Measurements from ENCODE around the gene IL2RG. TPM values are rescaled to one million over a fixed set of nuclear protein-coding genes. Genes with fewer than 3 reads are reported as not detected.

IL2RG gene
- total and polyA plus RNA-seq, 2 donors: 1.2 to 3.2 TPM

DNA sequence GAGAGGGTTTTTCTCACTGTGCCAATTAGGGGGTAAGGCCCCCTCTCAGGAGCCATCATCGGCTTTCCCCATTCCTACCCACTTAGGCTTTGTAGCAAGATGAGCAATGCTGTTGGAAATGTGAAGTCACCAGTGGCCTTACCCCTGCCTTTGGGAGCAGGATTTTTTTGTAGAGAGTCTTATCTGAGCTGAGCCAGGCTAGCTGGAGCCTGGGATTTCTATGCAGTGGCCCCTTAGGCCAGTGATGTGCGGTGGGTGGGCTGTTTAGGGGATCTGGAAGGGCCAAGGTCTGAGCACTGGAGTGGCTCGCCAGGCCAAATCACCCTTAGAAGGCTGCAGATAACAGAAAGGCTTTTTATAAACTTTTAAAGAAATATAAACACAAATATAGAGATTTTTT is 9.1 kb downstream of the IL2RG start:
- H3K4me1 ChIP-seq (ENCODE audit: insufficient read depth): no peaks in the 10 kb centered on the region
- H3K36me3 ChIP-seq (ENCODE audit: insufficient read depth): no peaks in the 10 kb centered on the region
- 55% methylated on average over 3 of the region's 3 CpGs for WGBS
- H3K27ac ChIP-seq (ENCODE audit: low read depth): no peak overlapping the region
- DNase-seq (ENCODE audit: extremely low spot score): no peak
- no peak overlapping the region for H3K4me3 ChIP-seq (ENCODE audit: low read depth, low read length)

DNA sequence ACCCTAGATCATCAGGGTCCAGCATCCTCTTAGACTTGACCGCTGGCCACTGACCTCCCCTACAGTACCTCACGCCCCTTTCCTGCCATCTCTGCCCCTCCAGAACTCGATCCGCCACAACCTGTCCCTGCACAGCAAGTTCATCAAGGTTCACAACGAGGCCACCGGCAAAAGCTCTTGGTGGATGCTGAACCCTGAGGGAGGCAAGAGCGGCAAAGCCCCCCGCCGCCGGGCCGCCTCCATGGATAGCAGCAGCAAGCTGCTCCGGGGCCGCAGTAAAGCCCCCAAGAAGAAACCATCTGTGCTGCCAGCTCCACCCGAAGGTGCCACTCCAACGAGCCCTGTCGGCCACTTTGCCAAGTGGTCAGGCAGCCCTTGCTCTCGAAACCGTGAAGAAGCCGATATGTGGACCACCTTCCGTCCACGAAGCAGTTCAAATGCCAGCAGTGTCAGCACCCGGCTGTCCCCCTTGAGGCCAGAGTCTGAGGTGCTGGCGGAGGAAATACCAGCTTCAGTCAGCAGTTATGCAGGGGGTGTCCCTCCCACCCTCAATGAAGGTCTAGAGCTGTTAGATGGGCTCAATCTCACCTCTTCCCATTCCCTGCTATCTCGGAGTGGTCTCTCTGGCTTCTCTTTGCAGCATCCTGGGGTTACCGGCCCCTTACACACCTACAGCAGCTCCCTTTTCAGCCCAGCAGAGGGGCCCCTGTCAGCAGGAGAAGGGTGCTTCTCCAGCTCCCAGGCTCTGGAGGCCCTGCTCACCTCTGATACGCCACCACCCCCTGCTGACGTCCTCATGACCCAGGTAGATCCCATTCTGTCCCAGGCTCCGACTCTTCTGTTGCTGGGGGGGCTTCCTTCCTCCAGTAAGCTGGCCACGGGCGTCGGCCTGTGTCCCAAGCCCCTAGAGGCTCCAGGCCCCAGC is 10.5 kb downstream of the IL2RG start:
- DNase-seq (ENCODE audit: extremely low spot score): no peak
- H3K4me3 ChIP-seq (ENCODE audit: low read depth, low read length): no peak overlapping the region
- H3K36me3 ChIP-seq (ENCODE audit: insufficient read depth): no peaks in the 10 kb centered on the region
- WGBS: 77% methylated on average over 31 of the region's 31 CpGs
- H3K27ac ChIP-seq (ENCODE audit: low read depth): no peak overlapping the region
- H3K4me1 ChIP-seq (ENCODE audit: insufficient read depth): no peaks in the 10 kb centered on the region

DNA sequence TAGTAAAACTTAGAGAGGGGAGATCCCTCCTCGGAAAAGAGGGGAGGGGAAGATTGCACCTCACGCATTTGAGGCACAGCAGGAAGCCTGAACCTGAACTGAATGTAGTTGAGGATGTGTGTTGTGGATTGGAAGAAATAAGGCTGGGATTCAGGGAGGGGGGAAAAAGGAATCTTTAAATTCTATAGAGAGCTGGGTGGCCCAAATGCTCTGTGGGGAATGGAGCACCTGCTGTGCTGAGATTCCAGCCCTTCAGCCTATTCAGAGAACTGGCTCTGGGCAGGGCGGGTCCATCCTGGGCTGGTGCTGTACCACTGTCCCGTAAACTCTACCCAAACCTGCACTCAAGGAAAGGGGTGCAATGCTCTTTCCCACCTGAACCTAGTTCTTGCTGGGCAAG is 11.6 kb downstream of the IL2RG start:
- DNase-seq (ENCODE audit: extremely low spot score): no peak
- WGBS: 90% methylated on average over 4 of the region's 4 CpGs
- H3K36me3 ChIP-seq (ENCODE audit: insufficient read depth): no peaks in the 10 kb centered on the region
- H3K4me3 ChIP-seq (ENCODE audit: low read depth, low read length): no peak overlapping the region
- H3K4me1 ChIP-seq (ENCODE audit: insufficient read depth): no peaks in the 10 kb centered on the region
- H3K27ac ChIP-seq (ENCODE audit: low read depth): no peak overlapping the region

DNA sequence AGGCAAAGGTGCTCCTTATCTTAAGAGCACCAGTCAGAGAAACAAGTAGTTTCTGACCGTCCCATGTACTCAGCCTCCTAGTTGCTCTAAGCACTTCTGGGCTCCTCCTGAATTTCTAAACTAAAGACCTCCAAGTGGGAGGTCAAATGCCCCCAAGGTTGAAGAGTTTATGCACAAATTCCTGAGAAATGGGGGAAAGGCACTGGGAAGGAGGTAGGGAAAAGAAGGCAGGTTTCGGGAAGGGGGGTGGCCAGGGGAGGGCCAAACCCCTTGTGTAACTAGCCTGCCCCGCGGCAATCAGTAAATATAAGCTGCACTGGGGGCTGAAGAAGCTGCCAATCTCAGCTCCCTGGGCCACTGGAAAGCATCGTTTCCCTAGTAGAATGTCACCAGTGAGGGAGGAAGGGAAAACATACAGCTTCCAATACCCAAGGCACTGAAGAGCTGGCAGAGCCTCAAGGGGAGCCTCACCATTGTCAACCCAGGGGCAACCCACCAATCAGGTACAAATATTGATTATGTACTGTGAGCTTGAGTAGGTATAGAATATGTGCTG is 12.3 kb downstream of the IL2RG start:
- no peak overlapping the region for H3K27ac ChIP-seq (ENCODE audit: low read depth)
- WGBS: 71% methylated on average over 5 of the region's 5 CpGs
- H3K36me3 ChIP-seq (ENCODE audit: insufficient read depth): no peaks in the 10 kb centered on the region
- no peaks in the 10 kb centered on the region for H3K4me1 ChIP-seq (ENCODE audit: insufficient read depth)
- no peak for DNase-seq (ENCODE audit: extremely low spot score)
- no peak overlapping the region for H3K4me3 ChIP-seq (ENCODE audit: low read depth, low read length)

GRCh38 chrX:71098302-71098701 is 13.1 kb downstream of the IL2RG start:
- H3K36me3 ChIP-seq (ENCODE audit: insufficient read depth): no peaks in the 10 kb centered on the region
- WGBS: 25% methylated on average over 2 of the region's 2 CpGs
- no peak for DNase-seq (ENCODE audit: extremely low spot score)
- H3K27ac ChIP-seq (ENCODE audit: low read depth): no peak overlapping the region
- H3K4me1 ChIP-seq (ENCODE audit: insufficient read depth): no peaks in the 10 kb centered on the region
- H3K4me3 ChIP-seq (ENCODE audit: low read depth, low read length): no peak overlapping the region

DNA sequence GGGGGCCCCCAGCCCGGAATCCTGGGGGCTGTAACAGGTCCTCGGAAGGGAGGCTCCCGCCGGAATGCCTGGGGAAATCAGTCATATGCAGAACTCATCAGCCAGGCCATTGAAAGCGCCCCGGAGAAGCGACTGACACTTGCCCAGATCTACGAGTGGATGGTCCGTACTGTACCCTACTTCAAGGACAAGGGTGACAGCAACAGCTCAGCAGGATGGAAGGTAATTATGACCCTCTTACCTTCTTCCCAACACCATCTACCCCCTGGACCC is 14.7 kb downstream of the IL2RG start:
- Histone ChIP-seq H3K36me3 (ENCODE audit: insufficient read depth) (no peaks in the 10 kb centered on the region), H3K27ac (ENCODE audit: low read depth) (no peak overlapping the region), H3K4me1 (ENCODE audit: insufficient read depth) (no peaks in the 10 kb centered on the region), H3K4me3 (ENCODE audit: low read depth, low read length) (peak overlapping the region; percentile 45)
- DNase-seq (ENCODE audit: extremely low spot score): no peak
- 4% methylated on average over 9 of the region's 9 CpGs for WGBS

DNA sequence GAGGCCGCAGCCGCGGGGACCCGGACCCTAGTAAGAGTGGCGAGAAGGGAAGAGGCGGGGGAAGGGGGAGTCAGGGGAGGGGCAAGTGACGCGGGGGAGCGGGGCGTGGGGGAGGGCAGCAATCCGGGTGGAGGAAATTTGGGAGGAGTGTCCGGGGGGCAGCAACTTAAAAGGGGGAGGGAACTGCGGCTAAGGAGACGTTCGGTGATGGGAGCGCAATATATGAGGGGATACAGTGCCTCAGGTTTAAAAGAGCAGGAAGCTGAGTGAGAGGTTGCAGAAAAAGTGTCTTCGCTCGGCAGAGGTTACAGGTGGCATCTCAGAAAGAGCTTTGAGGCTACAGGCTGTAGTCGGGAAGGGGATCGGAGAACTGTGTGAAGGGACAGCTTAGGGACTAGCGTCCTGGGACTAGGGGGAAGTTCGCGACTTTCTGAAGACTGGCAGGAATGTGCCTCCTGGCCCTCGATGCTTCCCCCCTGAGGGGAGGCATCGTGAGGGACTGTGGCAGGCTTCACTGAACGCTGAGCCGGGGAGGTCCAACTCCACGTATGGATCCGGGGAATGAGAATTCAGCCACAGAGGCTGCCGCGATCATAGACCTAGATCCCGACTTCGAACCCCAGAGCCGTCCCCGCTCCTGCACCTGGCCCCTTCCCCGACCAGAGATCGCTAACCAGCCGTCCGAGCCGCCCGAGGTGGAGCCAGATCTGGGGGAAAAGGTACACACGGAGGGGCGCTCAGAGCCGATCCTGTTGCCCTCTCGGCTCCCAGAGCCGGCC is 15.2 kb downstream of the IL2RG start:
- Histone ChIP-seq H3K4me3 (ENCODE audit: low read depth, low read length) (peak overlapping the region; percentile 45), H3K36me3 (ENCODE audit: insufficient read depth) (no peaks in the 10 kb centered on the region), H3K27ac (ENCODE audit: low read depth) (no peak overlapping the region), H3K4me1 (ENCODE audit: insufficient read depth) (no peaks in the 10 kb centered on the region)
- WGBS: under 1% methylated on average over 46 of the region's 46 CpGs
- no peak for DNase-seq (ENCODE audit: extremely low spot score)

DNA sequence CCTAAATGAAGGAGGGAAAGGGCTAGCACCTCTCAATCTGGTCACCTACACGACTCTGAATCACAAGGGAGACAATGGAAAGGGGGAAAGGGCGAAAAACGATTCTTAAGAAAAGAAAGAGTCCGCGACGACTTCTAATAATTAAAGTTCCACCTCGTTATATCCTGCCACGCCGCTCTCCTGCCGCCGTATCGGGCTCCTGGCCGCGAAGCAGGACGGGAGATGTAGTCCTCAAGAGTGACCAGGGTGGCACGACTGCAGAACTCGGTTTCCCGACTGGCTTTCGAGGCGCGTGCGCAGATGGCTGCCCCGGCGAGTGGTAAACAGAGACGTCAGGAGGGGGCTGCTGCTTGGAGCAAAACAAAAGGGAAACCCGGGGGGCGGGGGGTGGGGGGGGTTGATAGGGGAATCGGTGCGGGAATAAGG is 15.8 kb downstream of the IL2RG start, which contains the start of gene FOXO4:
FOXO4 (plus strand) TSS at position 297 of the 426 bp plus-strand sequence. CDS start 678 bp downstream, outside the sequence.
- DNase-seq (ENCODE audit: extremely low spot score): peak; percentile 79
- no peaks in the 10 kb centered on the region for H3K36me3 ChIP-seq (ENCODE audit: insufficient read depth)
- H3K27ac ChIP-seq (ENCODE audit: low read depth): no peak within 1 kb of the TSS
- peak within 1 kb of the TSS; percentile 45 for H3K4me3 ChIP-seq (ENCODE audit: low read depth, low read length)
- under 1% methylated on average over 29 of the region's 29 CpGs for WGBS
- no peaks in the 10 kb centered on the region for H3K4me1 ChIP-seq (ENCODE audit: insufficient read depth)

DNA sequence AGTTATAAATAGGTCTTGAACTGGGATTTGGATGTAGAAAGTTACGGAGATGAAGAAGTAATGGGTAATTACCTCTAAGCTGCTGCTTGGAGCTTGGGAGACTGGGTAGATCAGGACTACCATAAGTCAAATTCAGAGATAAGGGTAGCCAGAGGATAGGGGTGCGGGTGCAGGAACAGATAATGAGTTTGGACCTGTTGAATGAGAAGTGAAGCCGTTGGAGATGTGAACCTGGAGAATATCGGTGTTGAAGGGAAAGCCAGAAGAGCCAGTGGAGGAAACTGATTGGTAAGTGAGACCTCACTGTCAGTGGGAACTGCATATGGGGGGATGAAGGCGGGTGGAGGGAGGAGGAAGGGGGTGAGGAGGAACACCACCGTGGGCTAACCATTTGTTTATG is 16.3 kb downstream of the IL2RG start:
- WGBS: 19% methylated on average over 6 of the region's 6 CpGs
- H3K36me3 ChIP-seq (ENCODE audit: insufficient read depth): no peaks in the 10 kb centered on the region
- H3K4me3 ChIP-seq (ENCODE audit: low read depth, low read length): peak overlapping the region; percentile 45
- no peak for DNase-seq (ENCODE audit: extremely low spot score)
- no peak overlapping the region for H3K27ac ChIP-seq (ENCODE audit: low read depth)
- no peaks in the 10 kb centered on the region for H3K4me1 ChIP-seq (ENCODE audit: insufficient read depth)

DNA sequence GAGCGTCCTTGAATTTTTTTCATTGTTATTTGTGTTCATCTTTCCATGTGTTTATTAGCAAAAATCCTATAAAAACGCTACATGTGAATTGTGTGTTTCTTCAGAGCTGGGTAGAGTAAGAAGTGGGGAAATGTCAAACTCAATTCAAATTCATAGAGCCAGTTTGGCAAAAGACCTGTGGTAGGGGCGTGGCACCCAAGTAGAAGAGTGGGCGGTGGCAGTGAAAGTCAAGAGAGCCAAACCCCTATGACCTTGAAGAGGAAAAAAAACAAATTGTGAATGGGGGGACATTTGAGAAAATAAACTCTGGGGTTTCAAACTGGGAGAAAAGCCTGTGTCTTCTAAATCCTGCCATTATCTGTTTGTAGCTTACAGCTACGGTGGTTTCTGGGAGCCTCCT is 20.1 kb downstream of the IL2RG start:
- WGBS: 79% methylated on average over 5 of the region's 5 CpGs
- no peaks in the 10 kb centered on the region for H3K4me1 ChIP-seq (ENCODE audit: insufficient read depth)
- no peak for DNase-seq (ENCODE audit: extremely low spot score)

DNA sequence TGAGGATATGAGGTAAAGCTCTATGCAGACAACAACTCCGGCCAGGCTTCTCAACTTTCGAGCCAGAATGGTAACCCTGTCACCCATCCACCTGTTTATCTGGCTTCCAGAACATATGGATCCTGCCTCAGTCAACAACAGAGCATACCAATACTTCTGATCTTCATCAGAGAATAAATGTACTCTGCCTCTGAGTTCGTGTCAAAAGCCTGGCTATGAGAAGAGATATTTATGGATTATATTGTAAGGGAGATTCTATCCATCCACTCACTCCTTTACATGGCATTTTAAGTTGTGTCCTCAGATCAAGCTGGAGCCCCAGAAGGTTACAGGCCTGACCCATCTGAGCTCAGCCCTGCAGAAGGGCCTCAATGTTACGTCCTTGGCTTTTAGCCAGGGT is 25.5 kb downstream of the IL2RG start:
- Histone ChIP-seq H3K4me1 (ENCODE audit: insufficient read depth) (no peaks in the 10 kb centered on the region), H3K4me3 (ENCODE audit: low read depth, low read length) (no peak overlapping the region), H3K36me3 (ENCODE audit: insufficient read depth) (no peaks in the 10 kb centered on the region), H3K27ac (ENCODE audit: low read depth) (no peak overlapping the region)
- 59% methylated on average over 4 of the region's 4 CpGs for WGBS
- no peak for DNase-seq (ENCODE audit: extremely low spot score)

More for the DNA sequence above, 20.1 kb downstream of the IL2RG start:
- Histone ChIP-seq H3K4me3 (ENCODE audit: low read depth, low read length) (no peak overlapping the region), H3K27ac (ENCODE audit: low read depth) (no peak overlapping the region), H3K36me3 (ENCODE audit: insufficient read depth) (no peaks in the 10 kb centered on the region)

GRCh38 chrX:71082822-71083221 is 28.6 kb downstream of the IL2RG start:
- no peaks in the 10 kb centered on the region for H3K36me3 ChIP-seq (ENCODE audit: insufficient read depth)
- 85% methylated on average over 4 of the region's 4 CpGs for WGBS

DNA sequence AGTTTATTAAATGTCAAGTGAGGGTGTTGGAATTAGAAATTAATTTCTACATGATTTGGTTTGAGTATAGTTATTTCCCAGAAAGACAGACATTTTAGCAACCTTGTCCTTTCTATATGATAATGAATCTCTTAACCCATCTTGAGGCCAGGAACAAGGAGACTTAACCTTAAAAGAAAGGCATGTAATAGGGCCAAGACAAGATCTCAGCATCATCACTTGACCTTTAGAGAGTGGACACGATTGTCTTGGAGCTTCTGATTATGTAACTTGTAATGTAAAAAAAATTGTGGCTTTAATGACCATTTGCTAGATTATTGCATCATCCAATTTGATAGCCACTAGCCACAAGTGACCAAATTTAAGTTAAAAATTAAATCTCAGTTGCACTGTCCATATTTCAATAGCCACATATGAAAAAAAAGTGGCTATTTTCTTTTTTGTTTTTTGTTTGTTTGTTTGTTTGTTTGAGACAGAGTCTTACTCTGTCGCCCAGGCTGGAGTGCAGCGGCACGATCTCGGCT is 29.2 kb downstream of the IL2RG start:
- no peak overlapping the region for H3K27ac ChIP-seq (ENCODE audit: low read depth)
- no peak for DNase-seq (ENCODE audit: extremely low spot score)
- no peaks in the 10 kb centered on the region for H3K36me3 ChIP-seq (ENCODE audit: insufficient read depth)
- no peaks in the 10 kb centered on the region for H3K4me1 ChIP-seq (ENCODE audit: insufficient read depth)
- 78% methylated on average over 5 of the region's 5 CpGs for WGBS
- H3K4me3 ChIP-seq (ENCODE audit: low read depth, low read length): no peak overlapping the region

More at GRCh38 chrX:71082822-71083221, 28.6 kb downstream of the IL2RG start:
- Histone ChIP-seq H3K4me1 (ENCODE audit: insufficient read depth) (no peaks in the 10 kb centered on the region), H3K4me3 (ENCODE audit: low read depth, low read length) (no peak overlapping the region), H3K27ac (ENCODE audit: low read depth) (no peak overlapping the region)
- DNase-seq (ENCODE audit: extremely low spot score): no peak
